ENCODE results near the gene BSG.
A peak's percentile ranks its signal among the peaks of the same experiment; 100 is the strongest.

BSG gene

GRCh38 chr19:540867-541637, 31.3 kb upstream of the BSG start:
- no peak for DNase-seq

- DNase-seq, result no peak
Measured at GRCh38 chr19:541699-542098, 30.7 kb upstream of the BSG start.

GRCh38 chr19:542173-542866, 30.1 kb upstream of the BSG start:
- DNase-seq, result no peak

GRCh38 chr19:543910-544608, 28.3 kb upstream of the BSG start, which contains the start of gene GZMM:
GZMM (plus strand) TSS chr19:544053; CDS start chr19:544072, 19 bp downstream.
- no peak for DNase-seq

GRCh38 chr19:547117-547516, 25.3 kb upstream of the BSG start:
- DNase-seq, result no peak

GRCh38 chr19:547836-548720, 24.3 kb upstream of the BSG start:
- DNase-seq, result no peak

- DNase-seq, result no peak
Measured at GRCh38 chr19:548886-549830, 23.2 kb upstream of the BSG start.

- DNase-seq, result no peak
Measured at GRCh38 chr19:554817-555216, 17.6 kb upstream of the BSG start.

GRCh38 chr19:555474-555808, 17.0 kb upstream of the BSG start:
- no peak for DNase-seq

GRCh38 chr19:556611-557382, 15.6 kb upstream of the BSG start:
- no peak for DNase-seq

- no peak for DNase-seq
Measured at GRCh38 chr19:558770-559439, 13.5 kb upstream of the BSG start.

GRCh38 chr19:560121-560520, 12.3 kb upstream of the BSG start:
- no peak for DNase-seq

GRCh38 chr19:566403-566802, 6.0 kb upstream of the BSG start:
- no peak for DNase-seq

- DNase-seq, result no peak
Measured at GRCh38 chr19:566844-567243, 5.6 kb upstream of the BSG start.

GRCh38 chr19:567296-567900, 5.0 kb upstream of the BSG start:
- no peak for DNase-seq

- no peak for DNase-seq
Measured at GRCh38 chr19:570251-570686, 2.1 kb upstream of the BSG start.

- DNase-seq, result peak; percentile 43
Measured at GRCh38 chr19:570937-571565, 1.3 kb upstream of the BSG start.

GRCh38 chr19:571566-571974, 826 bp upstream of the BSG start:
- no peak for DNase-seq
